ENCODE measurements around the gene AHCYL2.
"Not testable (repeated sequence)": the region's sequence is repeated elsewhere in the genome, so short reads cannot be mapped to it uniquely, and the experiment has no call there.

The AHCYL2 gene

DNA sequence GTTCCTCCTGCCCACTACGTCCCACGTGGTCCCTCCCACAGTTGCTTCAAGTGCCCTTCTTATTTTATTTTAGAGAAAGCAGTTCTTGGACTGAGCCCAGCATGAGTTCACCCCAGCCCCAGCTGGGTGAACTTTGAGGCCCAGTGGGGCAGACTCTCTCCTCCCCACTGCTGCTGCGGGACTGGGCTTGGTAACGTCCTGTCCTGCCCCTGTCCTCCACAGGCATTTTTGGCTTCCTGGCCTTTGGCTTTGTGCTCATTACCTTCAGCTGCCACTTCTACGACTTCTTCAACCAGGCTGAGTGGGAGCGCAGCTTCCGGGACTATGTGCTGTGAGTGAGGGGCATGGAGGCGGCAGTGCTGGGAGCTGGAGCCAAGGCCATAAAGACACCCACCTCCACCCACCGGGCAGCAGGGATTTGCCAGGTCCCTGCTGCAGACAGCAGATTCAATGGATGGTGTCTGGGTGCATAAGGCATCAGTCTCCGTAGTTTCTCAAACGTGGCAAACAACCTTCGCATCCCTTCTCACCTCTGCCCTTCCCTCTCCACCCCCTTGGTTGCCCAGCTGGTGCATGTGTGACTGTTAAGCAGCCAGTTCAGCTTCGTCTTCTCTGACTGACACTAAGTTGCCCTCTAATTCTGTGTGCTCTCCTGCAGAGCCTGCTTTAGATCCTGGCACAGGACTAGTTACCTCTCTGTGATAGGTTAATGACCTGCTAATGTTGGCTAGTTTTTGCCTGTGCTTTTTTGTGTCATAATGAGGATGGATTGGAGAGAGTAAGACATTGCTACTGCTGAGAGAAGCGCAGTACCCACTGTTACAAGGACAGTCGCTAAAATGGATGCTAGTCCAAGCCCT, 15.5 kb upstream of the AHCYL2 start:
- ATAC-seq, result no peak

- peak; percentile 67 to 73 for ATAC-seq
Measured at GRCh38 chr7:129210256-129210988, 14.4 kb upstream of the AHCYL2 start.

DNA sequence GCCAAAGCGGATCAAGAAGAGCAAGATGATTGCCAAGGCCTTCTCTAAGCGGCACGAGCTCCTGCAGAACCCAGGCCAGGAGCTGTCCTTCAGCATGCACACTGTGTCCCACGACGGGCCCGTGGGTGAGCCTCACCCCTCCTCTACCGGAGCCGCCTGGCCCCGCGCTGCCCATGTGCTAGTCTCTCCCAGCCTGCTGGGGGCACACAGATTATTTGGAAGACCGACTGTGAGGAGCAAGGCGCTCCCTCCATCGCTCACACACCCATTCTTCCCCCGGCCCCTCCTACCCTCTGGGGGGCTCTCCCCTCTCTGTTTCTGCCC, 13.9 kb upstream of the AHCYL2 start:
- ATAC-seq, result no peak

GRCh38 chr7:129212126-129212525, 12.7 kb upstream of the AHCYL2 start:
- no peak for ATAC-seq

DNA sequence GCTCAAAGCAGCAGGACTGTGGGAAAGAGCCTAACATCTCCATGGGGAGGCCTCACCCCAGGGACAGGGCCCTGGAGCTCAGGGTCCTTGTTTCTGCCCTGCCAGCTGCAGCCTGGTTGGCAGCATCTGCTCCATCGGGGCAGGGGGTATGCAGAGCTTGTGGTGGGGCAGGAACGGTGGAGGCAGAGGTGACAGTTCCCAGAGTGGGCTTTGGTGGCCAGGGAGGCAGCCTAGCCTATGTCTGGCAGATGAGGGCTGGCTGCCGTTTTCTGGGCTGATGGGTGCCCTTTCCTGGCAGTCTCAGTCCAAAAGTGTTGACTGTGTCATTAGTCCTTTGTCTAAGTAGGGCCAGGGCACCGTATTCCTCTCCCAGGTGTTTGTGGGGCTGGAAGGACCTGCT, 12.2 kb upstream of the AHCYL2 start:
- ATAC-seq, result no peak

DNA sequence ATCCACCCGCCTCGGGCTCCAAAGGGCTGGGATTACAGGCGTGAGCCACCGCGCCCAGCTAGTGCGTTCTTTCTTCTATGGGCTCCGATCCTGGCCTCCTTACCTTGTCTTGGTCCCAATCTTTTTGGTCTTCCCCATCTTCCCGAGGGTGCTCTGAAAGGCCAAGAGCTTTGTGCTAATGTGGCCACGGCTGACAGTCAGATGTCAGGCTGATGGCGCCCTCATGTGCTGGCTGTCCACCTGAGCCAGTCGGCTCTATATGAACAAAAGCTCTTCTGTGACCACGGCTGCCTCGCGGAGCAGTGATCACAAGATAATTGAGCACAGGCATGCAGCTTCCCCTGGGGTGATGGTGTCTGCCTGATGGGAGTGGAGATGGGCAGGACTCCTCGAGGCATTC, 11.0 kb upstream of the AHCYL2 start:
- no peak for ATAC-seq

- ATAC-seq, result not testable (repeated sequence)
Measured at GRCh38 chr7:129215691-129216090, 9.1 kb upstream of the AHCYL2 start.

DNA sequence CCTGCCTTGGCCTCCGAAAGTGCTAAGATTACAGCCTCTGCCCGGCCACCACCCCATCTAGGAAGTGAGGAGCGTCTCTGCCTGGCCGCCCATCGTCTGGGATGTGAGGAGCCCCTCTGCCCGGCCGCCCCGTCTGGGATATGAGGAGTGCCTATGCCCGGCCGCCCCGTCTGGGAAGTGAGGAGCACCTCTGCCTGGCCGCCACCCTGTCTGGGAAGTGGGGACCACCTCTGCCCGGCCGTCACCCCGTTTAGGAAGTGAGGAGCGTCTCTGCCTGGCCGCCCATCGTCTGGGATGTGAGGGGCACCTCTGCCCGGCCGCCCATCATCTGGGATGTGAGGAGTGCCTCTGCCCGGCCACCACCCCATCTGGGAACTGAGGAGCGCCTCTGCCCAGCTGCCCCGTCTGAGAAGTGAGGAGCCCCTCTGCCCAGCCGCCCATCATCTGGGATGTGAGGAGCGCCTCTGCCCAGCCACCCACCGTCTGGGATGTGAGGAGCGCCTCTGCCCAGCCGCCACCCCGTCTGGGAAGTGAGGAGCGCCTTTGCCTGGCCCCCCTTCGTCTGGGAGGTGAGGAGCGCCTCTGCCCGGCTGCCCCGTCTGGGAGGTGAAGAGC, 8.6 kb upstream of the AHCYL2 start:
- ATAC-seq, result not testable (repeated sequence)

DNA sequence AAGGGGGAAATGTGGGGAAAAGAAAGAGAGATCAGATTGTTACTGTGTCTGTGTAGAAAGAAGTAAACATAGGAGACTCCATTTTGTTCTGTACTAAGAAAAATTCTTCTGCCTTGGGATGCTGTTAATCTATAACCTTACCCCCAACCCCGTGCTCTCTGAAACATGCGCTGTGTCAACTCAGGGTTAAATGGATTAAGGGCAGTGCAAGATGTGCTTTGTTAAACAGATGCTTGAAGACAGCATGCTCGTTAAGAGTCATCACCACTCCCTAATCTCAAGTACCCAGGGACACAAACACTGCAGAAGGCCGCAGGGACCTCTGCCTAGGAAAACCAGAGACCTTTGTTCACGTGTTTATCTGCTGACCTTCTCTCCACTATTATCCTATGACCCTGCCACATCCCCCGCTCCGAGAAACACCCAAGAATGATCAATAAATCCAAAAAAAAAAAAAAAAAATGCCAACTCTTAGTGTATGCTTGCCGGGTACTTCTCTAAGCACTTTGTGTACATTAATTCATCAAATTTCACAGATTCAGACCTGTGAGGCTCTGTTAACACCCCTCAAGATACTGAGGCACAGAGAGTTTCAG, 7.9 kb upstream of the AHCYL2 start:
- ATAC-seq, result not testable (repeated sequence)

GRCh38 chr7:129218514-129219062, 6.2 kb upstream of the AHCYL2 start:
- peak; percentile 77 to 90 for ATAC-seq

DNA sequence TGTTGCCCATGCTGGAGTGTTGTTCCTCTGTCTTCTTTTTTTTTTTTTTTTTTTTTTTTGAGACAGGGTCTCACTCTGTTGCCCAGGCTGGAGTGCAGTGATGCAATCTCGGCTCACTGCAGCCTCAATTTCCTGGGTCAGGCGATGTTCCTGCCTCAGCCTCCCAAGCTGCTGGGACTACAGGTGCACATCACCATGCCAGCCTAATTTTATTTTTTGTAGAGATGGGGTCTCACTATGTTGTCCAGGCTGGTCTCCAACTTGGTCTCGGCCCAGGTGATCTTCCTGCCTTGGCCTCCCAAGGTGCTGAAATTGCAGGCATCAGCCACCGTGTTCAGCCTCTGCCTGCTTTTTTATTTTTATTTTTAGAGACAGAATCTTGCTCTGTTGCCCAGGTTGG, 5.7 kb upstream of the AHCYL2 start:
- not testable (repeated sequence) for ATAC-seq

DNA sequence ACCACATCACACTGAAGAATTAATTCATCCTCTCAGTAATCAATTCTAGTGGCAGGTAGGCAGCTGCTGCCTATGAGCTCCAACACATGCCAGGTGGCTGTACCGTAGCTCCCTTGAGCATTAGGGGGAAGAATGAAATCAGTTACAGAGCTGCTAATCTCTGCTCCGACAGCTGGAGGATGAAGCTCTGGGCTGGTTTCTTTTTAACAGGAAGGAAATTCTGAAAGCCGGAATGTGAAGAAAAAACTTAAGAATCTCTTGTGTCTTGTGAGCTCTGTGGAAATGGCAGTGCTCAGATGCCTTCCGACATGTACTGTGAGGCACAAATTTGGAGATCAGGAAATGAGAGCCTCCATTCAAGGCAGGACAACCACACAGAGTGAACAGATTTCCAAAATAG, 2.8 kb upstream of the AHCYL2 start:
- ATAC-seq, result no peak

DNA sequence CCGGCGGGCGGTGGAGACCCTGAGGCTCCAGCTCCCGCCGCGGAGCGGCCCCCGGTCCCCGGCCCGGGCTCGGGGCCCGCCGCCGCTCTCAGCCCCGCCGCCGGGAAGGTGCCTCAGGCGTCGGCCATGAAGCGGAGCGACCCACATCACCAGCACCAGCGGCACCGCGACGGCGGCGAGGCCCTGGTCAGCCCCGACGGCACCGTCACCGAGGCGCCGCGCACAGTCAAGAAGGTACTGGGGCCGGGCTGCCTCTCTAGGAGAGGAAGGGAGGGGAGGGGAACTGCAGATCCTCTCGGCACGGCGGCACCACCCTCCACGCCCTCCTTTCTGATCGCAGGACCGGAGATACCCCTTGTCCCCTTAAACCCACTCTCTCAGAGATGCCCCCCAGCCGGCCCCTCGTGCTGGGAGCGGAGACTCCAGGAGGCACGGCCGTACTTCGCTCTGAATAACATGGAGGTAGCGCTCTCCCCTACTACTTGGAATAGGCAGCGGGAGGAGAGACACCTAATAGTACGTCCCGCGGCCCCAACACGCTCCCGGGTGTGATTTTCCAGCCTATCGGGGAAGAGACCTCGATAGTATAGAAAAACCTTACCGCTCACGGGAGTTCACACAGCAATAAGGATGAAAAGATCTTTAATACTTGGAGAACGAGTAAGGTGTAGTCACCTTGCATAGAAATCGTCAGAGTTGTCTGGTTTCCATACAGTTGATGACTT, 538 bp downstream of the AHCYL2 start:
- peak; percentile 30 to 42 for ATAC-seq

GRCh38 chr7:129225931-129226572, 1.2 kb downstream of the AHCYL2 start:
- no peak for ATAC-seq

DNA sequence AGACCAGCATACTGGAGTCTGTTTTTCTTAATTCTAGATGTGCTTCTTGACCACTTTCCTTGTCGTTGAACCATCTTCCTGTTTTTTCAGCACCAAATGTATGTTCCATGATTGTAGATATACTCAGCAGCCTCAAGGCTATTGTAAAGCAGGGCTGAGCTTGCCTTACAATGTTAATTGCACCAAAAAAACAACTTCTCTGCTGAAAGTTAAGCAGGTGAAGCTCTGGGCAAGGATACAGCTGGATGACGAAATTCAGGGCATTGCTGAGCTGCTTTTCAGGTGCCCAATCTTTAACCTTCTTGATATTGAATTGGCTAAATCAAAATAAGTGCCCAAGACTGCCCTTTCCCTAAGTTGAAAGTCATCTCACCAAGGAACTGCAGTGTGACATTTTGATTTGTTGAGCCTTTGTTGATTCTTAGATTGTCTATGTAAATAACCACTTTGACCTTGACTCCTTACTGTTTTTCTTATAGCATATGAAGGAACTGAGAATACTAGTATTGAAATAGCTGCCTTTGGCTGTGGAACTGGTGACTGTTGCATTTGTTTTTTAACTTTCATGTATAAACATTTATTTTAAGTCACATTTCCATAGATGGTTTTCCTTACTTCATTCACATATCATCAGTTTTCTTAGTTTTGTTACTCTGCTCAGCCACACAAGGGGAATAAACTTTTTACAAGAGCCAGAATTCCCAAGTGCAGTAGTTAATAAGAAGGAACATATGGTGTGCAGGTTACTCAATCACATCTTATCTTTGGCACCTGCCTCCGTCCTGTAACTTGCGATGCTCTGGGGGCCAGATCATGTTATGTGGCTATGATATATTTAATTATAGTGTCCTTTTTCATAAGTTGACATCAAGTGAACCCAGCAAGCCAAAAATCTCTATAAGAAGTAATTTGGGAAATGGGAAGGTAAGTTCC, 3.1 kb downstream of the AHCYL2 start:
- no peak for ATAC-seq

- no peak for ATAC-seq
Measured at GRCh38 chr7:129228633-129229032, 3.8 kb downstream of the AHCYL2 start.

DNA sequence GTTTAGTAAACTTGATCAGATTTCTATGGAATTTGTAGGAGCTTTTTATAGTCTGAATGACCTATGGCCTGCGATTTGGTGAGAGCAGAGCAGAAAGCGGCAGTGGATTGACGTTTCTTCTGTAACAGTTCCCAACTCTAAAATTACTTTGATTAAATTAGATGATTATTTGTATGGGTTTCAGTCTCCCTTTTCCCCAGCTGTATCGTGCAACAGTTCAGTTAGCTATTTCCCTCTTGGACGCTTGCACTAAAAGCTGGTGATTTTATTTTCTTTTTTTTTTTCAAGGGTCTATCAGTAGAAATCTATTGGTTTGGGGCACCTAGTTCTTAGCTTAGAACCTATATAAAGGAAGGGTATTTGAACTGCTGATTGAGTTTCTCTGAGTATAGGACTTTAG, 6.8 kb downstream of the AHCYL2 start:
- ATAC-seq, result no peak

DNA sequence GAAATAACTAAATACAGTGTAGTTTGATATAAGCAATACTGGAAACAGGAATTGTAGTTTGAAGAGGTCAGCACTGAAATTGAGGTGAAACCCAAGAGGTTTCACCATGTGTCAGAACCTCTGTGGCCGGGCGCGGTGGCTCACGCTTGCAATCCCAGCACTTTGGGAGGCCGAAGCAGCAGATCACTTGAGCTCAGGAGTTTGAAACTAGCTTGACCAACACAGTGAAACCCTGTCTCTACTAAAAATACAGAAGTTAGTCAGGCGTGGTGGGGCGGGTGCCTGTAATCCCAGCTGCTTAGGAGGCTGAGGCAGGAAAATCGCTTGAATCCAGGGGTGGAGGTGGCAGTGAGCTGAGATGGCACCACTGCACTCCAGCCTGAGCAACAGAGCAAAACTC, 13.7 kb downstream of the AHCYL2 start:
- ATAC-seq, result no peak

GRCh38 chr7:129240119-129240820, 15.4 kb downstream of the AHCYL2 start:
- no peak for ATAC-seq

DNA sequence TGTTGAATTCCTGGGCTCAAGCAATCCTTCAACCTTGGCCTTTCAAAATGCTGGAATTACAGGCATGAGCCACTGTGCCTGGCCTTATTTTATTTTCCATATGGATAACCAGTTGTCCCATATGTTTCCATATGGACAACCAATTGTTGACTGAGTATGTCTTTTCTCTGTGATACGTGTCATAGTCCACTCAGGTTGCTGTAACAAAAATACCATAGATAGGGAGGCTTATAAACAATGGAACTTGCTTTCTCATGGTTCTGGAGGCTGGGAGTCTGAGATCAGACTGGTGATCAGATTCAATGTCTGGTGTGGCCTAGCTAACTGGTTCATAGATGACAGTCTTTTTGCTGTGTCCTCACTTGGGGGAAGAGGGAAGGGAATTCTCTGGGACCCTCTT, 19.4 kb downstream of the AHCYL2 start:
- ATAC-seq, result no peak
